Retinal pigment epithelial cell (primary cell): ENCODE results near the gene MAPKAP1.
"Not testable (repeated sequence)": the region's sequence is repeated elsewhere in the genome, so short reads cannot be mapped to it uniquely, and the experiment has no call there.

ENCODE experiments used
- DNase-seq: peaks from one replicate; pipeline ENCODE4 v3.0.0-alpha.2; 2010; ENCODE audit warnings: low read depth
- H3K4me3 ChIP-seq: 2 replicates; pipeline ENCODE4 v1.5.1; 2011; ENCODE audit warnings: mild to moderate bottlenecking, low read length, control low read depth, moderate library complexity
- TF ChIP-seq, protein P1 (sequence below): conservative IDR thresholded peaks from 2 replicates; pipeline ENCODE4 v1.5.1; 2011; ENCODE audit warnings: low read depth, low read length, control low read depth, inconsistent platforms

The MAPKAP1 gene

DNA sequence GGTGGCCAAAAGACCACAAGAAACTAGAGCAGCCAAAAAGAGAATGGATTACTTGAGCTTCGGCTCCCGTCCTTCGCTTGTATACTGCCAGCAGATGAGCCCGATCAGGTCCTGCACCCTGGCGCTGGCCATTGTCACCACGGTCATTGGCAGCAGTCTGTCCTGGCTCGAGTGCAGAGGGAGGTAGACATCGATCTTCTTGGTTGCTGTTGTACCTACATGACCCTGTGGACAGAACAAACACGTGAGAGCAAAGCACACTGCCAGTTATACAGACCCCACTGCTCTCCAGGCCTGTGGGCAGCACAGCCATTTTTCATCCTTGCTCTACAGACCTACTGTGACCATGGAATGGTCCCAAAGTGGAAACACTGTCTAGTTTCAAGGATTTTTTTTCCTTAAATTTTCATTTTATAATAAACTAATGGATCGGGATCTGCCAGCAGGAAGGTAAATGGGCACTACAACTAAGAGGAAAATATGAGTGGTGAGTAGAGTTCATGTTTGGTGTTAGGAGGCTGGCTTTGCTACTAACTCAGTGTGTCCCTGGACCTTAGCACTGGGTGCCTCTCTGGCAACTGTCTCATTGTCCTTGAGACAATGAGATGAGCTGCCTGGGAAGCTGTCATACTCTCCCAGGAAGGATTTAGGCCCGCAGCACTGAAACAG is 121.4 kb downstream of the MAPKAP1 start:
- H3K4me3 ChIP-seq, result no peak overlapping the region
- DNase-seq, result no peak
- TF ChIP-seq, protein P1, sequence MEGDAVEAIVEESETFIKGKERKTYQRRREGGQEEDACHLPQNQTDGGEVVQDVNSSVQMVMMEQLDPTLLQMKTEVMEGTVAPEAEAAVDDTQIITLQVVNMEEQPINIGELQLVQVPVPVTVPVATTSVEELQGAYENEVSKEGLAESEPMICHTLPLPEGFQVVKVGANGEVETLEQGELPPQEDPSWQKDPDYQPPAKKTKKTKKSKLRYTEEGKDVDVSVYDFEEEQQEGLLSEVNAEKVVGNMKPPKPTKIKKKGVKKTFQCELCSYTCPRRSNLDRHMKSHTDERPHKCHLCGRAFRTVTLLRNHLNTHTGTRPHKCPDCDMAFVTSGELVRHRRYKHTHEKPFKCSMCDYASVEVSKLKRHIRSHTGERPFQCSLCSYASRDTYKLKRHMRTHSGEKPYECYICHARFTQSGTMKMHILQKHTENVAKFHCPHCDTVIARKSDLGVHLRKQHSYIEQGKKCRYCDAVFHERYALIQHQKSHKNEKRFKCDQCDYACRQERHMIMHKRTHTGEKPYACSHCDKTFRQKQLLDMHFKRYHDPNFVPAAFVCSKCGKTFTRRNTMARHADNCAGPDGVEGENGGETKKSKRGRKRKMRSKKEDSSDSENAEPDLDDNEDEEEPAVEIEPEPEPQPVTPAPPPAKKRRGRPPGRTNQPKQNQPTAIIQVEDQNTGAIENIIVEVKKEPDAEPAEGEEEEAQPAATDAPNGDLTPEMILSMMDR, result no peak

DNA sequence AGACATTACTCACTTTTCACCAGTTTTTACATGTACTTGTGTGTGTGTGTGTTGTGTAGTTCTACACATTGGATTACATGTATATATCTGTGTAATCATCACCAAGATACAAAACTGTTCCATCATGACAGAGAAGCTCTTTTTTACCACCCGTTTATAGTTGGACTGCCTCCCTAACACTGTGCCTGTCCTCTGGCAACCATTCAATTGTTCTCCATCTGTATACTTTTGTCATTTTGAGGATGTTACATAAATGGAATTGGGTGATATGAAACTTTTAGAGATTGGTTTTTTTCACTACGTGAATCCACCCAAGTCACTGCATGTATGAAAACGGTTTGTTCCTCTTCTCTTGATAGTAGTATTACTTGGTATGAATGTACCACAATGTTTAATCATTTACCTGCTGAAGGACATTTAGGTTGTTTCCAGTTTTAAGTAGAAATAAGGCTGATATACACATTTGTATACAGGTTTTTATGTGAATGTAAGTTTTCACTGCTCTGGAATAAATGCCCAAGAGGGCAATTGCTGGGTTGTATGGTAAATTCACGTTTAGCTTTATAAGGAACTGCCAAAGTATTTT is 126.2 kb downstream of the MAPKAP1 start:
- TF ChIP-seq, protein P1, result no peak
- H3K4me3 ChIP-seq, result no peak overlapping the region
- no peak for DNase-seq

DNA sequence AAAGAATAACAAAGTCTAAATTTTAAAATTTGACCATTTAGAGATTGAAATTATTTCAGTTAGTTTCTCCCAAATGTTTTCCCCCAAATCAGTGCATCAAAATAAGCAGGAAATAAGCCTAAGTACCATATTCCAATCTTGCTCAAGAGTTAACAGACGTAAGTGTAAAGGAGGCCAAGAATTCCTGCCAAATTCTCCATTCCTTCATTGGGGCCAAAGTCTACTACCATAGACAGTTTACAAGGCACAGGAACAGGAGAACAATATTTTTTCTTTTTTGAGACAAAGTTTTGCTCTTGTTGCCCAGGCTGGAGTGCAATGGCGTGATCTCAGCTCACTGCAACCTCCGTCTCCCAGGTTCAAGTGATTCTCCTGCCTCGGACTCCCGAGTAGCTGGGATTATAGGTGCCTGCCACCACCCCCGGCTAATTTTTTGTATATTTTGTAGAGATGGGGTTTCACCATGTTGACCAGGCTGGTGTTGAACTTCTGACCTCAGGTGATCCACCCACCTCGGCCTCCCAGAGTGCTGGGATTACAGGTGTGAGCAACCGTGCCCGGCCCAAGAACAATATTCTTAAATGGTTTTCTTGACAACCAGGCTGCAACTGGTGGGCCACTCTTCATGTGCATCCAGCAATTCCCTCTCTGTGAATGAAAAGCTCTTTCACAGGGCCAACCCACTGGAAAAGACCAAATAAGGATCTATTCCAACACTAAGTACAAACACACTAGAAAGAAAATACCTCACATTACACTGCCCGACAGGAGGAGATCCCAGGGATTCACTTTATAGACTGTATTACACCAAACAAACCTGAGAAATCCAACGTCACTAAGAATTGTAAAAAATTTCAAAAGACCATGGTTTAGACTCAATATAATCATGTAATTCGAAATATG is 127.7 kb downstream of the MAPKAP1 start:
- DNase-seq, result no peak
- H3K4me3 ChIP-seq, result no peak overlapping the region
- TF ChIP-seq, protein P1, result no peak

DNA sequence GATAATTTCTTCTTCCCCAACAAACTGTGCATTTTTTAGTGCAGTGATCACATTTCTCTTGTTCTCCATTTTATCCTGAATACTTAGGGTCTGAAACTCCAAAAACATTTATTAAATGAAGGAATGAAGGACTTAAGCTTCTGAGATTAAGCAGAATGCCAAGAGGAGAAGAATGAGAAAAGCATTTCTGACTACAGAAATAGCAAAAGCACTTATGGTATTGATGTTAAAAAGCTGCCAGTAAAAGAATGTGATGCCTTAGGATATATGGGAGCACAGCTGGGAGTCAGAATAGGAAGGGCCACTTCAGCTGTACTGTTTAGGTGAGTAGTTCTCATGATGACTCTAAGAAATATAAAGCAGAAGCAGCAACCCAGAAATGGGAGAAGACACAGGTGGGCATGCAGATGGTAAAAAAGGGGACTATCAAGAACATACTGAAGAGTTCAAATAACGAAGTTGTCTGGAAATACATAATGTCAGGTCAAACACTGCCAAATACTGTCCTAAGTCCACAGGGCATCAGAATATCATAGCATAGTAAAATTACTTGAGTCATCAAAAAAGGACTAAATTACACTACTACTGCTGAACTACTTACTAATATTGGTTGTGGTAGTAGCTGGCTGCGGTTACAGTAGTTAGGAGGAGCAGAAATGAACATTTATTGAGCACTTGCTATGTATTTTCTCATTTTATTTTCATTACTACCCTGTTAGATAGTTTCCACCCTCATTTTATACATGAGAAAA is 132.7 kb downstream of the MAPKAP1 start:
- TF ChIP-seq, protein P1, result no peak
- H3K4me3 ChIP-seq, result no peak overlapping the region
- no peak for DNase-seq

DNA sequence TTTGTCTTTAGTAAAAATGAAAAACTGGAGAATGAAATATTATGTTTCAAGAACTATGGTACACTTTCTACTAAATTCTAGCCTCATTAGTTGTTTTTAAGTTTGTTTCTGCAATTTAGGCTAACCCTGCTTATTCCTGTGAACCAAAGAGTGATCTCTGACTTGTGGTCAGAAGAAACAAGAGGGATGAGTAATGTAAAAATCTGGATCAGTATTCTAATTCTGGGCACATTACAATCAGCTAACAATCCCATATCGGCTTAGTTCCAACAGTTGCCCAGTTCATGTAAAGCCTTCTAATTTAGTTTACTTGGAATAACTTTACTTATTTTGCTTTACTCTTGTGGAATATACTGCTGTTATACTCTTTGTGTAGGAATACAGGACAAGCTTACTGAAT is 134.5 kb downstream of the MAPKAP1 start:
- not testable (repeated sequence) for DNase-seq, H3K4me3 ChIP-seq

DNA sequence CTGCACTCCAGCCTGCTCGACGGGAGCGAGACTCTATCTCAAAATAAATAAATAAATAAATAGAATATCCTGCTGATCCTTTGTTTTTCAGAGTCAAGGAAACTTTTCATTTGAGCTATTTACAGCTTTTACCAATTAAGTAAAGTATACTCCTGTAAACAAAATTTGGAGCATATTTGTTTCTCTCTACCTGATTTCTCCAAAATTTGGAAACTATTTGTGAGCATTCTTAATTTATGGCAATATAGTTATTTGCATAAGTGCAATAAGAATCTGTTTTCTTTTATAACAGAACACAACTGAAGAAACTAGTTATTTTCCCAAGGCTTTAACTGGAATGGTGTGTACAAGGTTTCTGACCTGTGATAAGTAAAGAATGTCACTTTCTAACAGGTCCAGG is 135.2 kb downstream of the MAPKAP1 start:
- DNase-seq, H3K4me3 ChIP-seq: not testable (repeated sequence)

DNA sequence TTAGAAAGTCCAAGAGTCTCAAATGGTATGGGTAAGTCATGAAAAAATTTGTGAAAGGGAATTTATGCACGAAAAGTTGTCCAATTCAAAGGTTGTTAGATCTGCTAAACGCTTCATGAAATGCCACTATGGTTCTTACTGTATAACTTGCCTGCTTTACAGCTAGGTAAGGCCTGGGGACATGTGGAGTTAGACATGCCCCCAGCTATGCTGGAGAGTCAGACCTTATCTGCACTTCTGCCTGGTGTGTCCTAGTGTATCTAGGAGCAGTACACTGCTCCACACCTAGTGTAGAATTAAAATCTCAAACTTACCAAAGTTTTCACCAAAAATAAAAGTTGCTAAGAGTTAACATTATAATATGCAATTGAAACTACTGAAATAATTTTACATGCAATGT is 136.8 kb downstream of the MAPKAP1 start:
- DNase-seq, result no peak
- TF ChIP-seq, protein P1, result no peak

More for the DNA sequence above, 136.8 kb downstream of the MAPKAP1 start:
- H3K4me3 ChIP-seq, result no peak overlapping the region
